C1 segment of cervical spinal cord (tissue), 14 donors: ENCODE measurements around the gene APOC4.

Source experiments
- DNase-seq, 14 donors: peaks; one replicate each; lab custom pipeline; 2025; lab: John Stamatoyannopoulos, UW

The APOC4 gene

GRCh38 chr19:44992336-44993163, 50.5 kb downstream of the APOC4 start:
- DNase-seq, result no peak

- no peak for DNase-seq
Observed at GRCh38 chr19:44993526-44993925, 51.5 kb downstream of the APOC4 start.

- no peak for DNase-seq
Observed at GRCh38 chr19:44993926-44994537, 52.0 kb downstream of the APOC4 start.
